HG02938 (cell line): Measurements from ENCODE around the gene KREMEN1.
"Not testable (repeated sequence)": the region's sequence is repeated elsewhere in the genome, so short reads cannot be mapped to it uniquely, and the experiment has no call there.

Experiments
- ATAC-seq: cut with Tn5 transposase; IDR thresholded peaks from one replicate; pipeline ENCODE4 v1.9.1; 2021; ENCODE audit warnings: mild to moderate bottlenecking, moderate library complexity; ENCODE audit not compliant: unreplicated experiment

The KREMEN1 gene

DNA sequence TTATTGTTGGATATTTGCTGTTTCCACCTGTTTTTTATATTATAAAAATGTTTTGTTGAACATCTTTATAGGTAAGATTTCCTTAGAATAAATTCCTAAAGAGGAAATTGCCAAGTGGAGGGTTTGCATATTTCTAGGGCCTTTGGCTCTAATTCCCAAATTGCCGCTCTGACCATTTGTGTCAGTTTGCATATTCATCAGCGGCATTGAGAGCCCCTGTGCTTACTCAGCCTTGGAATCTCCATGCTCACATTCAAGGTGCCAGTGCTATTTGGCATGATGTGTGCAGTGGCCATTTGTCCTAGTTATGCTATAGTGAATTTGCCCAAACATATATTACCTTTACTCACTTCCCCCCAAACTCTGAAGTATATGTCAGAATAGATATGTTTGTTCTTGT is 25.5 kb downstream of the KREMEN1 start:
- no peak for ATAC-seq

DNA sequence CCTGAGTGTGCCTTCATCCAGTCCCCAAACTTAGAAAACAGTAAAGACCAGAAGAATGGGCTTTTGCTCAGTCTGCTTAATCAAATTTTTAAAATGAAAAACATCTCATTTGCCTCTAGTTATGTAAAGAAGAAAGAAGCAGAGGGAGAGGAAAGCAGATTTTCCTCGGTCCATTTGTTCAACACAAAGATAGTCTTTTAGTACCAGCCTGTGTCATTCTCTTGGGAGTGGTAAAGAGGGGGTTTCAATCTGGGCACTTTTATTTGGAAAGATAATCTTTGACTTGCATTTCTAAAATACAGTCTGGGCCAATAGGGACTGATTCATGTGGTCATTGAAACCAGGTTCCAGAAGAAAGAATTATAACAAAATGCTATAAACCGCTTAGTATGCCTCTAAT is 29.5 kb downstream of the KREMEN1 start:
- ATAC-seq = no peak

- no peak for ATAC-seq
Observed at GRCh38 chr22:29103121-29103520, 30.3 kb downstream of the KREMEN1 start.

- ATAC-seq = no peak
Observed at GRCh38 chr22:29105468-29105867, 32.6 kb downstream of the KREMEN1 start.

DNA sequence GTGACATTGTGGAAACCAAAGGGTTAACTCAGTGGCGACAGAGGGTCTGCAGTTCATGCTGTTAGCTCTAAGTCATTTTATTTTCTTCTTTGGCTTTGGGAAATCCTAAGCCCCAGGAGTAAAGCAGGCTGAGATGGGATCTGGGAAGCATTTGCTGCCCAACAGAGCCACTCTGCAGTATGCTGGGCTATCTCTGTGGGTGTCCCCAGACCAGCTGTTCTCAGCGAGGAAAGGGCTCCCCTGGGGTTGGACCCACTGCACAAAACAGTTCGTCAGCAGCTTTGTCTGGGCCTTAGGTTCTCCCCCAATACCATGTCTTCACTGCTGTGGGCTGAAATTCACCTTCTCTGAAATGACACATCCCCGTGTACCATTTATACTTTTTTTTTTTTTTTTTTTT is 34.0 kb downstream of the KREMEN1 start:
- ATAC-seq = no peak

GRCh38 chr22:29108137-29108536 is 35.3 kb downstream of the KREMEN1 start:
- ATAC-seq = no peak

- no peak for ATAC-seq
Observed at GRCh38 chr22:29109822-29110221, 37.0 kb downstream of the KREMEN1 start.

GRCh38 chr22:29110946-29111345 is 38.1 kb downstream of the KREMEN1 start:
- no peak for ATAC-seq

GRCh38 chr22:29112121-29112520 is 39.3 kb downstream of the KREMEN1 start:
- no peak for ATAC-seq

DNA sequence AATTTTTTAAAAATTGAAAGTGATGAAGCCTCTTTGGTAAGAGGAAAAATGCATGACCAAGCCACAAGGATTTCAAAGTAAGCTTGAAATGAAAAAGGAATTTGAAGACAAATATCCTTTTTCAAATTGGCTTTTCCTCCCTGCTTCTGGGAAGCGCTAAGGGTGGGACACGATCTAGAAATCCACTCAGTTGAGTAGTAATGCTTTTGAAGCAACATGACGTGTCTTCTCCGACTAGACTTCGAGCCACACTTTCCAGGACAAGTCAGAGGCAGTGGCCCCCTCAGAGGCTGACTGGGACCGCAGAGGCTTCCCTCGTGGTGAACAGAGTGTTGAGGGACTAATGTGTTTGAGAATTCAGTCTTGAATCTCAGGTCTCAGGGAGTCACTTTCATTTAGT is 39.8 kb downstream of the KREMEN1 start:
- ATAC-seq = no peak

DNA sequence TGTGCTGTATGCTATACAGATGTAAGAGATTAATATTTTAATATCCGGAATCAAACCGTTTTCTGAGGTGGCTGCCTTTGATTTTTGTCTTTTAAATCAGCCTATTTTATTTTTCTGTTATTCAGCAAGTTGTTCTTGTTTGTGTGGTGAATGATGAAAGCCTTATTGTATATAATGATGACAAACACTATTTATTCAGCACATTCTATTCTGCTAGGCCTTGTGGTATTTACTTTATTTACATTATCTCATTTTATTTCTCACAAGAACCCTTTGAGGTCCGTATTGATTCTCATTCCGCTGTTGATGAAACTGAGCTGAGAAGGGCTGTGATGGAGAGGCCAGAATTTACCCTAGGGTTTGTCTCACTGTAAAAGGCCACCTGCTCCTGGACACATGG is 40.5 kb downstream of the KREMEN1 start:
- ATAC-seq = no peak

- ATAC-seq = no peak
Observed at GRCh38 chr22:29114392-29114791, 41.6 kb downstream of the KREMEN1 start.

- ATAC-seq = no peak
Observed at GRCh38 chr22:29115682-29116288, 43.0 kb downstream of the KREMEN1 start.

DNA sequence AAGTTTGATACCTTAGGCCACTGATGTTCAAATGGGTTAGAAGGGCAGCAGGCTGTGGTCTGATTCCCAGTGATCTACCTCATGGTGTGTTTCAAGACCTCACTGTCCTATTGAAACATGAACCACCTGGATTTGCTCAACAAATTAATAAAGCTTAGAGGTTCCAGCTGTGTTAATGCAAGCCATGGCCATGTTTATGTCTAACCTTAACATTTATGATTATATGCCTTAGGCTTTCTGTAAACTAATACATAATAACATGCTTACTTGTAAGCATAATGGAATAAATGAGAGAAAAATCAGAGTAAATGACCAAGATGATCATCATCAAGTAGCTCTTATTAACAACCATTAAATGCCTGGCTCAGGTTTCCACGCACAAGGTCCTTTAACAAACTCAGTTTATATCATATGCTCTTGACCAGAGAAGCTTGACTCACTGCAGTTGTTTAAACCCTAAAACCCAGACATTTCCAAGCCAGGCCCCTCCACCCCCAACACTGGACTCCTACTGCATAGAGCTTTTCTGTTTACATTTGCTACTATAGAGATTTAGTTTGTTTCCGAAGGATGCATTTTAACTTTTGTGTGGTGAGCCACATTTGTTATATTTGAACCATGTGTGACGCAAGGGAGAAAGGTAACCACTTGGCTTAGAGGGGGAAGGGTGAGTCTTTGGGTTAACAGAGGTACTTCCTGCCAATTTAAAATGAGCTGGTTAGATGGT is 43.7 kb downstream of the KREMEN1 start:
- ATAC-seq = no peak

DNA sequence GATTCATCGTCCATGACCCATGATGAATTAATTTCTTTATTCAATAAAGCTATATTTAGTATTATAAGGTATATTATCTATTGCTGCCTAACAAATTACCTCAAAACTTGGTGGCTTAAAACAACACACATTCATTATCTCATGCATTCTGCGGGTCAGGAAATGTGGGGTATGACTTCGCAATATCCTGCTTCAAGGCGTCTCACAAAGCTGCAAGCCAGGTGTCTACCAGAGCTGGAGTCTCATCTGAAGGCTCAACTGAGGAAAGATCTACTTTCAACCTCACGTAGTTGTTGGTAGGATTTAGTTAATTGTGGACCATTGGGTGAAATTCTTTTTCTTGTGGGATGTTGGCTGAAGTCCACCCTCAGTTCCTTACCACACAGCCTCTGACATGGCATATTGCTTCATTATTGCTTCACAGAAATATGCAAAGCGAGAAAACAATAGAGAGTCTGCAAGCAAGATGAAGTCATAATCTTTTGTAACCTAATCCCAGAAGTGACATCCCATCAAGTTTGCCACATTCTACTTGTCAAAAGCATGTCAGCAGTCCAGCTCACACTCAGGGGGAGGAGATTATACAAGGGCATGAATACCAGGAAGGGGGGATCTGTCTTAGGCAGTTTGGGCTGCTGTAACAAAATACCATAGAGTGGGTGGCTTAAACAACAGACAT is 45.1 kb downstream of the KREMEN1 start:
- ATAC-seq = no peak

- ATAC-seq = not testable (repeated sequence)
Observed at GRCh38 chr22:29120098-29120912, 47.5 kb downstream of the KREMEN1 start.

DNA sequence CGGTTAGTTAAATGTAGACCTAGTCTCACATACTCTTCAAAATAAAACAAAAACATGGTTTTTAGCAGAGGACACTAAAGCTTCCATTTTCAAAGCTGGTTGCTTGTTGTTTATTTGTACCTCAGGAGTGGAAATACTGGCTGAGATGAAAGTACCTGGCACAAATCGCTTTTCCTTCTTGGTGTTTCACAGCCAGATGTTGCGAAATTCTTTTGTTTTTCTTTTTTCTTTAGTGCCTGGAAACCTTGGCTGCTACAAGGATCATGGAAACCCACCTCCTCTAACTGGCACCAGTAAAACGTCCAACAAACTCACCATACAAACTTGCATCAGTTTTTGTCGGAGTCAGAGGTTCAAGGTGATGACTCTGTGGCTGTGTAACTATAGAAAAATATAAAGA is 48.3 kb downstream of the KREMEN1 start:
- no peak for ATAC-seq

DNA sequence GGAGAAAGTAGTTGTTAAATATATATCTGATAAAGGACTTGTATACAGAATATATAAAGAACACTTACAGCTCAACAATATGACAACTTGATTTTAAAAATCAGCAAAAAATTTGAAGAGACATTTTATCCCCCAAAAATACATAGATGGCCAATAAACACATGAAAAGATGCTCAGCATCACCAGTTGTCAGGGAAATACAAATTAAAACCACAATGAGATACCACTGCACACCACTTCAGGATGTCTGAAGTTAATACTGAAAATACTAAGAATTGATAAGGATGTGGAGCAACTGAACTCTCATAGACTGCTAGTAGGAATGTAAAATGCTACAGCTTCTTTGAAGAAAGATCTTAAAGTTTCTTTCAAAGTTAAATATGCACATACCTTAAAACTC is 49.2 kb downstream of the KREMEN1 start:
- no peak for ATAC-seq

DNA sequence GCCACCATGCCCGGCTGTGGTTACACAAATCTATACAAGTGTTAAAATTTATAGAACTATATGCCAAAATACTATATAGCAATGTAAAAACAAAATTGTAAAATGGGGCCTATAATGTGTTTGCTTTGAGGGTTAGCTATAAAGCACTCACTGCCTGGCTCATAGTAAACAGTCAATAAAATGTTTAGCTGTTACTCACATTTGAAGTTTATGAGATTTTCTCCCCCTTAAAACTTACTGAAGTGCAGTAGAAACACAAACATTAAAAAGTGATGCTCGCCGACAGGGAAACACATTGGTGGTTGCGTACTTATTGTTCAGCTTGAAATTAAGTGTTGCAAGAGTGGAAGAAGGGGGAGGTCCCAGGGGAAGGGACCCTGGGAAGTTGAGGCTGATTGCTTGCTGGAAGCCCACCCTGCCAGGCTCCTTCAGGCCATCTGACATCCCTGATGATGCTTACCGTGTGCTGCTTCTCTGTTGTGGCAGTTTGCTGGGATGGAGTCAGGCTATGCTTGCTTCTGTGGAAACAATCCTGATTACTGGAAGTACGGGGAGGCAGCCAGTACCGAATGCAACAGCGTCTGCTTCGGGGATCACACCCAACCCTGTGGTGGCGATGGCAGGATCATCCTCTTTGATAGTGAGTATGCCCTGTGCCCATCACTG is 52.1 kb downstream of the KREMEN1 start:
- ATAC-seq = no peak

DNA sequence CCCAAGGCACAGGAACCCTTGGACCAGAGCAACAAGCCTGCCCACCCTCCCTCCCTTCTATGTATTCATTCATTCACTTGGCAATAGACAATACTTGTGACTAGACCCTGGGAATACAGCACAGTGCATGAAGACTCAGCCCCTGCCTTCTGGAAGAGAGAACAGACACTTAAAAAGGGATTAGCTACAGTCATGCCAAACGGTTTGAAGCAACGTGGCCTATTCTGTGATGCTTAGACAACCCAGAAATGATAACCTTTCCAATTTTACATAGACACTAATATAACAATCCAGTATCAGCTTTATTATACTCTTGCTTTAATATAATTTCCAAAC is 52.6 kb downstream of the KREMEN1 start:
- no peak for ATAC-seq

DNA sequence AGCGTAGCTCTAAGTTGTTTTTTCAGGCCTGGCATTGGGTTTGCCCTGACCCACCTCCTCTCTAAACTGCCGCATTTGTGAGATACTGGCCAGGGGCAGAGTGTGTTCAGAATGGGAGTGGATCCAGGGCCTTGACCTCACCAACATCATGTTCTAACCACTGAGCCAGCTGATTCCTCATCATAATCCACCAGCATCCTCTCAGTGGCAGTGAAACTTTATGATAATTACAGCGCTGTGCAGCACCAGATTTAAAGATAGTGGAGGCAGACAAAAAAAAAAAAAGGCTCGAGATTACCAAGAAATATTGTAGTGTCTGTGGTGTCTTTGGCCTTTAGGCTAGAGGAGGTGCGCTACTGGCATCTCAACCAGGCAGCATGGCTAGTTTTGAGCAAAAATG is 53.0 kb downstream of the KREMEN1 start:
- no peak for ATAC-seq
